Parathyroid adenoma (tissue), 2 donors: Measurements from ENCODE around the gene TMEM182.

Source experiments
- H2AFZ ChIP-seq: fragments of 300-600 bp; sonication (generic); one replicate; pipeline ENCODE4 v1.7.0; 2017; ENCODE audit warnings: antibody characterized with exemption, mild to moderate bottlenecking
- H3K27ac ChIP-seq: fragments of 300-600 bp; sonication (generic); one replicate; pipeline ENCODE4 v1.7.0; 2017
- H3K27me3 ChIP-seq: fragments of 300-600 bp; sonication (generic); one replicate; pipeline ENCODE4 v1.7.0; 2017; ENCODE audit warnings: low read length; ENCODE audit not compliant: control insufficient read depth, insufficient read depth
- H3K36me3 ChIP-seq: fragments of 300-600 bp; sonication (generic); one replicate; pipeline ENCODE4 v1.7.0; 2017; ENCODE audit warnings: low read length; ENCODE audit not compliant: control insufficient read depth, insufficient read depth
- H3K4me1 ChIP-seq: fragments of 300-600 bp; sonication (generic); one replicate; pipeline ENCODE4 v1.7.0; 2017; ENCODE audit warnings: control low read depth
- H3K4me2 ChIP-seq: fragments of 300-600 bp; sonication (generic); one replicate; pipeline ENCODE4 v1.7.0; 2017; ENCODE audit warnings: low read length
- H3K4me3 ChIP-seq: fragments of 300-600 bp; sonication (generic); one replicate; pipeline ENCODE4 v1.7.0; 2017; ENCODE audit warnings: low read depth, low read length
- H3K79me2 ChIP-seq: fragments of 300-600 bp; sonication (generic); one replicate; pipeline ENCODE4 v1.7.0; 2017; ENCODE audit warnings: control low read depth
- H3K9ac ChIP-seq: fragments of 300-600 bp; sonication (generic); one replicate; pipeline ENCODE4 v1.7.0; 2017; ENCODE audit warnings: mild to moderate bottlenecking
- H3K9me3 ChIP-seq: fragments of 300-600 bp; sonication (generic); one replicate; pipeline ENCODE4 v1.7.0; 2017; ENCODE audit warnings: low read length; ENCODE audit not compliant: control insufficient read depth
- CTCF ChIP-seq: fragments of 300-600 bp; sonication (generic); IDR thresholded peaks from one replicate; pipeline ENCODE4 v1.7.0; 2017; ENCODE audit warnings: antibody characterized with exemption, mild to moderate bottlenecking
- donor health status: primary hyperparathyroidism.

The TMEM182 gene

GRCh38 chr2:102782187-102782586 is 20.4 kb downstream of the TMEM182 start:
- H3K27ac ChIP-seq = no peak overlapping the region
- H2AFZ ChIP-seq = no peak overlapping the region
- H3K79me2 ChIP-seq = no peaks in the 10 kb centered on the region
- no peaks in the 10 kb centered on the region for H3K4me1 ChIP-seq
- no peak overlapping the region for H3K9ac ChIP-seq
- no peaks in the 10 kb centered on the region for H3K27me3 ChIP-seq
- TF ChIP-seq CTCF = no peak
- H3K4me2 ChIP-seq = no peak overlapping the region
- no peak overlapping the region for H3K4me3 ChIP-seq
- H3K9me3 ChIP-seq = no peaks in the 10 kb centered on the region
- H3K36me3 ChIP-seq = no peaks in the 10 kb centered on the region

- Histone ChIP-seq H3K27ac (no peak overlapping the region), H3K4me1 (no peaks in the 10 kb centered on the region), H3K9ac (no peak overlapping the region)
Observed at GRCh38 chr2:102782933-102783332, 21.1 kb downstream of the TMEM182 start.

GRCh38 chr2:102783506-102784183 is 21.8 kb downstream of the TMEM182 start:
- H3K4me3 ChIP-seq = no peak overlapping the region
- no peaks in the 10 kb centered on the region for H3K36me3 ChIP-seq
- H3K4me2 ChIP-seq = no peak overlapping the region
- H3K9me3 ChIP-seq = no peaks in the 10 kb centered on the region
- no peaks in the 10 kb centered on the region for H3K4me1 ChIP-seq
- no peaks in the 10 kb centered on the region for H3K79me2 ChIP-seq
- H3K27me3 ChIP-seq = no peaks in the 10 kb centered on the region
- H3K27ac ChIP-seq = no peak overlapping the region
- H2AFZ ChIP-seq = no peak overlapping the region
- H3K9ac ChIP-seq = no peak overlapping the region
- TF ChIP-seq CTCF = no peak

More at GRCh38 chr2:102782933-102783332, 21.1 kb downstream of the TMEM182 start:
- Histone ChIP-seq H3K27me3 (no peaks in the 10 kb centered on the region), H3K4me3 (no peak overlapping the region), H3K79me2 (no peaks in the 10 kb centered on the region), H3K36me3 (no peaks in the 10 kb centered on the region), H3K4me2 (no peak overlapping the region), H2AFZ (no peak overlapping the region), H3K9me3 (no peaks in the 10 kb centered on the region)
- no peak for TF ChIP-seq CTCF

- Histone ChIP-seq H3K9me3 (no peaks in the 10 kb centered on the region), H3K79me2 (no peaks in the 10 kb centered on the region), H3K4me2 (no peak overlapping the region), H3K4me1 (no peaks in the 10 kb centered on the region), H3K9ac (no peak overlapping the region), H2AFZ (no peak overlapping the region), H3K27me3 (no peaks in the 10 kb centered on the region), H3K36me3 (no peaks in the 10 kb centered on the region), H3K4me3 (no peak overlapping the region), H3K27ac (no peak overlapping the region)
- no peak for TF ChIP-seq CTCF
Observed at GRCh38 chr2:102784940-102785339, 23.1 kb downstream of the TMEM182 start.
